ENCODE measurements around the gene ARID4B.
"Not testable (repeated sequence)": the region's sequence is repeated elsewhere in the genome, so short reads cannot be mapped to it uniquely, and the experiment has no call there.

Gene ARID4B

GRCh38 chr1:235328271-235329138 is 526 bp upstream of the ARID4B start, which contains the start of gene GGPS1:
Gene GGPS1 (plus strand): TSS chr1:235328570. CDS start chr1:235335265, 6,695 bp downstream.
- peak; percentile 99 for DNase-seq (ENCODE audit: low spot score)

- DNase-seq (ENCODE audit: low spot score): peak; percentile 51
Observed at GRCh38 chr1:235326719-235327558, 1.0 kb downstream of the ARID4B start.

- DNase-seq (ENCODE audit: low spot score): no peak
Observed at GRCh38 chr1:235325854-235326253, 2.1 kb downstream of the ARID4B start.

- DNase-seq (ENCODE audit: low spot score): no peak
Observed at GRCh38 chr1:235325139-235325538, 2.8 kb downstream of the ARID4B start.

- DNase-seq (ENCODE audit: low spot score): no peak
Observed at GRCh38 chr1:235324296-235324695, 3.7 kb downstream of the ARID4B start.

GRCh38 chr1:235320521-235321179 is 7.3 kb downstream of the ARID4B start:
- DNase-seq (ENCODE audit: low spot score): no peak

- DNase-seq (ENCODE audit: low spot score): no peak
Observed at GRCh38 chr1:235319255-235319654, 8.7 kb downstream of the ARID4B start.

GRCh38 chr1:235317168-235317567 is 10.8 kb downstream of the ARID4B start:
- DNase-seq (ENCODE audit: low spot score): no peak

- no peak for DNase-seq (ENCODE audit: low spot score)
Observed at GRCh38 chr1:235315735-235316134, 12.2 kb downstream of the ARID4B start.

- DNase-seq (ENCODE audit: low spot score): no peak
Observed at GRCh38 chr1:235315173-235315572, 12.8 kb downstream of the ARID4B start.

GRCh38 chr1:235313931-235314678 is 13.9 kb downstream of the ARID4B start:
- DNase-seq (ENCODE audit: low spot score): no peak

- DNase-seq (ENCODE audit: low spot score): no peak
Observed at GRCh38 chr1:235313262-235313661, 14.7 kb downstream of the ARID4B start.

- not testable (repeated sequence) for DNase-seq (ENCODE audit: low spot score)
Observed at GRCh38 chr1:235309206-235309605, 18.8 kb downstream of the ARID4B start.

GRCh38 chr1:235307158-235308124 is 20.5 kb downstream of the ARID4B start:
- no peak for DNase-seq (ENCODE audit: low spot score)

- no peak for DNase-seq (ENCODE audit: low spot score)
Observed at GRCh38 chr1:235304549-235305451, 23.2 kb downstream of the ARID4B start.

GRCh38 chr1:235302143-235302542 is 25.8 kb downstream of the ARID4B start:
- no peak for DNase-seq (ENCODE audit: low spot score)

GRCh38 chr1:235299169-235299858 is 28.7 kb downstream of the ARID4B start:
- no peak for DNase-seq (ENCODE audit: low spot score)

GRCh38 chr1:235298758-235299157 is 29.2 kb downstream of the ARID4B start:
- no peak for DNase-seq (ENCODE audit: low spot score)

GRCh38 chr1:235297579-235297978 is 30.4 kb downstream of the ARID4B start:
- DNase-seq (ENCODE audit: low spot score): peak; percentile 64

Data from activated CD4-positive, alpha-beta T cell treated with anti-CD3 and anti-CD28 coated beads, Interleukin-2, Interleukin-4, amounts not matched to agents 100 ng/mL and 50 ng/mL, durations not matched to agents 16 hours and 8 hours (primary cell).